Measurements from ENCODE around the gene C2CD5. TPM values are rescaled to one million over a fixed set of nuclear protein-coding genes. Genes with fewer than 3 reads are reported as not detected.
"Not testable (repeated sequence)": the region's sequence is repeated elsewhere in the genome, so short reads cannot be mapped to it uniquely, and the experiment has no call there.

Gene C2CD5
- total RNA-seq, 1 donor: 12.7 TPM

GRCh38 chr12:22536971-22537544 lies 7.3 kb downstream of the C2CD5 start:
- no peak for DNase-seq (ENCODE audit: low read depth in 2 of 3, low spot score in 2 of 3)

DNA sequence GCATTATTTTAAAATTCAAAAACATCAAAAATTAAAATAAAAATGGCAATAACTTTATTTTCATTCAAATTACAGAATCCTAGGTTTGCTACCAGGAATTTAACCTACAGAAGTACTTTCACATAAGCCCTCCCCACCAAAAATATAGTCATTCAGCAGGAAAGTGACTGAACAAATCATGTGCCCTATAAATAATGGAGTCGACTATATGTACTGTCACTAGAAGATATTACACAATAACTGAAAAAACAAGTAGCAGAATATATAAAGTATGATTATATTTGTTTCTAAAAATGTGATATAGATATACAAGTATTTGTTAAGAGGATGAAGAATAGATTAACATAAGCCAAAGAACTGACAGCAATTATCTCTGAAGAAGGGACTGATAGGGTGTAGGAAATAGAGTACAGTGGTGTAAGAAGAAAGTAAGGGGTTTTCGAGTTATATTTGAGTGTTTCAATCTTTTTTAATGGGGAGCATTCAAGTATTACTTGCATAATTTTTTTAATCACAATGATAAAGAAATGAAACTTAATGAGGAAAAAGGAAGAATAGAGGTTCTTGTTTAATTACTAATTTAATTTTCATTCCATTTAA lies 7.9 kb downstream of the C2CD5 start:
- DNase-seq (ENCODE audit: low read depth in 2 of 3, low spot score in 2 of 3): no peak

GRCh38 chr12:22535478-22535877 lies 8.9 kb downstream of the C2CD5 start:
- DNase-seq (ENCODE audit: low read depth in 2 of 3, low spot score in 2 of 3): no peak

DNA sequence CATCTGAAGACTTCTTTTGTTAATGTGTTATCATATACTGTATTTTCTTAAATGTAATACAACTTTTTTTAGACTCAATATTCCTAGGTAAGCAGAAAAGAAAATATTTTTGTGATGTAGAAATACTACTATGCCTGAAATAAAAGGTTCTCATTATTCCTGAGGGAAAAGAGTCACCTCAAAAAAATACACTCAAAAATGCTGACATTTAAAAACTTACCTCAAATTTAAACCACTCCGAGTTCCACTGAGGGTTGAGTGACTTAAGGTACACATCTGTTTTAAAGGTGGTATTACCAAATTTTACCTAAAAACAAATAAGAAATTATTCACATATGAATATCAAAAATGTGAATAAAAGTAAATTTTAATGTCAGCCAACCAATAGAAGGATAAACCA lies 9.3 kb downstream of the C2CD5 start:
- no peak for DNase-seq (ENCODE audit: low read depth in 2 of 3, low spot score in 2 of 3)

GRCh38 chr12:22533155-22533554 lies 11.2 kb downstream of the C2CD5 start:
- DNase-seq (ENCODE audit: low read depth in 2 of 3, low spot score in 2 of 3): no peak

- no peak for DNase-seq (ENCODE audit: low read depth in 2 of 3, low spot score in 2 of 3)
Observed at GRCh38 chr12:22532317-22532716, 12.0 kb downstream of the C2CD5 start.

GRCh38 chr12:22531205-22531604 lies 13.1 kb downstream of the C2CD5 start:
- DNase-seq (ENCODE audit: low read depth in 2 of 3, low spot score in 2 of 3): no peak

DNA sequence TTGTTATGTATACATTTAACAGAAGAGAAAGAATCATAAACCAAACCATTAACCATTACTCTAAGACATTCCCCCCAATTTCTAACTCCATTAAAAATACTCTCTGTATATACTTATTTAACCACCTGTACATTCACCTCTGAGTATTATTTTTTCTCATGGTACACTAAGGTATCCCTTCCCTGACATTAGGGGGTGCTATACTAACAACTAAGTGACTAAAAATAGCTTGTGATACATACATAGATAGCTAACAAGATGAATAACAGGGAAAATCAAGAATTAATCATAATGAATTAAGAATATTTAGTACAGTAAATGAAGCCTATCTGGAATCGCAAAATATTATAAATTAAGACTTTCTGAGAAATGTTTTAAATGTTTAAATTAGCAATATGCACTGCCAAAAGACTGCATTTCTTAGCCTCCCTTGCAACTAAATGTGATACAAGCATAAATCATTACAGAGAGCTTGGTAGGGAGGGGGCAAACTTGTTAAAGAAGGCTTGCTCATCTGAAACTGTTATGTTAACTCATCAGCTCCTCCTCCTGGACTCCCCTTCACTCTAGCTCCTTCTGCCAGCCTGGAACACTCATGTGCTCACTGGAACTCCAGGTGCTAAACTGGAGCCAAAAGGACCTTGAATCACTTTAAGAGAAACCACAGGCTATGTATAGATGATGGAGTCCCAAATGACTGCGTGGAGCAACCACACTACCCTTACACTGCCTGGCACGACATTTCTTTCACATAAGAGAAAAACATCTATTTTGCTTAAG lies 14.9 kb downstream of the C2CD5 start:
- peak in 2 of 3 donors; percentile 28 to 61 for DNase-seq (ENCODE audit: low read depth in 2 of 3, low spot score in 2 of 3)

- DNase-seq (ENCODE audit: low read depth in 2 of 3, low spot score in 2 of 3): no peak
Observed at GRCh38 chr12:22527999-22528398, 16.3 kb downstream of the C2CD5 start.

DNA sequence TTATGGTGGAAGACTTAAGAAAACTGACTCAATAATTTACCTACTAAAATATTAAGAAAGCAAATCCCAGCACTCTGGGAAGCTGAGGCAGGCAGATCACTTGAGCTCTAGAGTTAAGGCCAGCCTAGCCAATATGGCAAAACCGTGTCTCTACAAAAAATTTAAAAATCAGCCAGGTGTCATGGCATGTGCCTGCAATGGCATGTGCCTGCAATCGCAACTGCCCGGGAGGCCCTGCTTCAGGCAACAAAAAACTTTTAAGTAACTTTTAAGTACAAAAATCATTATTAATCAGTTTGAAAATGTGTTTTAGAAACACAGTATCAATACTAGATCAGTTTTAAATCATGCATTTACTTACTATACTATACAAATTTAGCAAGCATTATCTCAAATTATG lies 17.5 kb downstream of the C2CD5 start:
- DNase-seq (ENCODE audit: low read depth in 2 of 3, low spot score in 2 of 3): no peak

DNA sequence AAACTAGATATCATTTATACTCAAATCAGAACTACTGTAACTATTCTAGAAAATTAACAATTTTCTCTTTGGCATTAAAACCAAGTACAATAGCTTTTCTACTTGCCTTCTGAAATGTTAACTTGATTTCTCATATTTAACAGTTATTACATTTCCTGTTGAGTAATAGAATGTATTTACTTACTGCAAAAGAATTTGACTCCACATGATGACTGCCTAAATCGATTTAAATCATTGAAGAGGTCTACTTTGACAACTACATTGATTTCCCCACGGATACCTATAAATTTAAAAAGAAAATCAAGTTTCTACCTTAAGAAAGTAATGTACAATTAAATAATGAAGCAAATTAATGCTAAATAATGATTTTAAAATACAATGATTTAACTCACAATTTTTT lies 18.9 kb downstream of the C2CD5 start:
- no peak for DNase-seq (ENCODE audit: low read depth in 2 of 3, low spot score in 2 of 3)

GRCh38 chr12:22518998-22519397 lies 25.3 kb downstream of the C2CD5 start:
- DNase-seq (ENCODE audit: low read depth in 2 of 3, low spot score in 2 of 3): no peak

DNA sequence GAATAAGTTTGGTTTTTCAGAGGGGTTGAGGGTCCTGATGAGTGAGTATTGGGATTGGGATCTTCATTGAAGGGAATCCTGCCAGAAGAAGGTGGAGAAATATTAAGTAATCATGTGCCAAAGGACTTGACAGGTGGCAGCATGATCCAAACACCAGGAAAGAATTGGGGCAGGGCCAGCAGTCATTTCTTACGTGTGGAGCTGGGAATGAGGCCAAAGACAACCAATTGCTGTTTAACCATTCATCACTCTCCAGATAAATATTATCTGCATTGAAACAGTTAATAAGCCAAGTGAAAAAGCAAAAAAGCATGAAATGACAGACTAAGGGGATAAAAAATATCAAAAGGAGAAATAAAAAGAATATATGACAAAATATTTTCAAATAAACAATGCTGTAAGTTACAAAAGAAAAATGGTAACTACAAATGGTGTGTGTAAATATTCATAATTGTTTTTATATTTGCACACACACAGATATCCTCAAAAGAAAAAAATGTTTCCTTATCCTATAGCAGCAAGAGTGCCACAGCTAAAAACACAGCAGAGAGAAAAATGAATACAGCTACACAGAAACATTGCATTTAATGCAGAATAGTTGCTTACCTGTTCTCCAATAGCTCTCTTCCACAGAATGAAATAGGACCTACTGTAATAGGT lies 26.2 kb downstream of the C2CD5 start:
- DNase-seq (ENCODE audit: low read depth in 2 of 3, low spot score in 2 of 3): no peak

DNA sequence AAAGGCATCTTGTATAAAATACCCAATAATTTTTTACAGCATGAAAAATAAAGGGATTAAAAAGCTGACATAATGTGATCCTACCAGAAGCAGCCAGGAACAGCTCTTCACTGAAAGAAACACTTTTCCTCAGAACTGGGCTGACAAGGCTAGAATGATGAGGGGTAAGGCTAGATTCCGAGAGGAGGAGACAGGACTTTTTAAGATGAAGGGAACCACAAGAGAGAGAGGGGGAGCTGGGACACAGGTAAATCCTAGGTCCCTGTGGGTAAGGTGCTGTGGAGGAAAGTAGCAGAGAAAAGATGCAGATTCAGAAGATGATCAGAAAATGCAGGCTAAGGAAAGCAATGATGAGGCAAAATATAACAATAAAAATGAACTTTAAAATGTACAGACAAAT lies 29.5 kb downstream of the C2CD5 start:
- no peak for DNase-seq (ENCODE audit: low read depth in 2 of 3, low spot score in 2 of 3)

- no peak for DNase-seq (ENCODE audit: low read depth in 2 of 3, low spot score in 2 of 3)
Observed at GRCh38 chr12:22505826-22506225, 38.5 kb downstream of the C2CD5 start.

DNA sequence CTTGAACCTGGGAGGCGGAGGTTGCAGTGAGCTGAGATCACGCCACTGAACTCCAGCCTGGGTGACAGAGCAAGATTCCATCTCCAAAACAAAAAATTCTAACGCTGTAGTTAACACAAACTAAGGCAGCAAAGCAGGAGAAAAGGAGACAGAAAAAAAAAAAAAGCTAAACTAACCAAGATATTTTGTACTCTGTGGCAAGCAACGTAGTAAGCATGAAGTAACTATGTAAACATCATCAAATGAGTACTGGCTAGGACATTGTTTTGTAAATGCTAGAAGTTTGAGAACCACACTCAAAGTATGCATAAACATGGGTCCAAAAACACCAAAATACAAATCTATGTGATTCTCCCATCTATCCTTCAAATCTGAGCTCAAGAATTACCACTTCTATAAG lies 44.2 kb downstream of the C2CD5 start:
- no peak for DNase-seq (ENCODE audit: low read depth in 2 of 3, low spot score in 2 of 3)

DNA sequence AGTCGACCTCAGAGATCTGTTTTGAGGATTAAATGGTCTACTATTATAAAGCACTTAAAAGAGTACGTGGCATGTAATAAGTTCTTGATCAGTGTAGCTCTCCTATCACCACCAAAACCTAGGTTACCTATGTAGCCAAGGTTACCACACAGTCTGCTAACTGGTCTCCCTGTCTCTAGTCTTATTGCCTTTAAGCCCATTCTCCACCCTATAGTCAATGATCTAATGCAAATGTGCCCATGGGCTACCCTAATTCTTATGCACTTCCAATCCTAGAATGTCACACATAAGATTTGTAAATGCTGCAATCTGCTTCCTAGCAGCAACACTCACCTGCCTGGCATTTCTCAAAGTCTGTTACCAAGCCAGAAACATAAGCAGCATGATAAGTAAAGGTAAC lies 44.9 kb downstream of the C2CD5 start:
- DNase-seq (ENCODE audit: low read depth in 2 of 3, low spot score in 2 of 3): no peak

GRCh38 chr12:22494319-22494718 lies 50.0 kb downstream of the C2CD5 start:
- no peak for DNase-seq (ENCODE audit: low read depth in 2 of 3, low spot score in 2 of 3)

- no peak for DNase-seq (ENCODE audit: low read depth in 2 of 3, low spot score in 2 of 3)
Observed at GRCh38 chr12:22491034-22491433, 53.3 kb downstream of the C2CD5 start.

DNA sequence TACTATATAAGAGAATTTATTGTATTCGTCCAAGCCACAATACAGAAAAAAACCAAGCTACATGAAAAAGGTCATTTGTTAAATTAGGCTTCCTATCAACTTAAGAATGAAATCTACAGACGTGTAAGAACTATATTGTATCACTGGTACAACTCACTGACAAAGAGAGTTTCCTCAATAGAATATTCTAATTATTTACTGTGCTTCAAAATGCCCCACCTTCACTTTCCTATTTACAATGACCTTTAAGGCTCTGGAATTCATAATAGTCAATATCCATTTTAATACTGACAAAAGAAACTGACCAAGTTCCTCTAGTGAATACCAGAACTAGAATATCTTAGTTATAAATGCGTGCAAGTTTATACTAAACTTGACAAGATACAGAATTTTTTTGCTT lies 55.9 kb downstream of the C2CD5 start:
- no peak for DNase-seq (ENCODE audit: low read depth in 2 of 3, low spot score in 2 of 3)

- DNase-seq (ENCODE audit: low read depth in 2 of 3, low spot score in 2 of 3): not testable (repeated sequence)
Observed at GRCh38 chr12:22487683-22488082, 56.7 kb downstream of the C2CD5 start.
